ENCODE data around the gene KCNB1. TPM values are rescaled to one million over a fixed set of nuclear protein-coding genes. Genes with fewer than 3 reads are reported as not detected.

Gene KCNB1
- total and polyA plus RNA-seq, 4 donors, result under 0.01 to 3.4 (median 1.4) TPM

- H3K36me3 ChIP-seq (ENCODE audit: control insufficient read depth in 4 of 4, insufficient read depth in 3 of 4, low read depth in 1 of 4, low read length in 3 of 4), result no peaks in the 10 kb centered on the region
- H3K9ac ChIP-seq (ENCODE audit: low read depth in 1 of 2, low read length in 2 of 2), result no peak overlapping the region
- no peaks in the 10 kb centered on the region for H3K27me3 ChIP-seq (ENCODE audit: control insufficient read depth in 4 of 4, insufficient read depth in 4 of 4, low read length in 3 of 4)
- H3K4me3 ChIP-seq (ENCODE audit: low read depth in 1 of 3, low read length in 3 of 3), result no peak overlapping the region
- no peaks in the 10 kb centered on the region for H3K4me1 ChIP-seq (ENCODE audit: control insufficient read depth in 4 of 4, insufficient read depth in 4 of 4, low read length in 3 of 4)
- no peak overlapping the region for H3K27ac ChIP-seq (ENCODE audit: low read depth in 1 of 2, low read length in 2 of 2)
- no peaks in the 10 kb centered on the region for H3K9me3 ChIP-seq (ENCODE audit: control insufficient read depth in 4 of 4, low read length in 3 of 4)
- TF ChIP-seq HNF4A (conservative IDR thresholded peaks at IDR 0.05), result no peak
- TF ChIP-seq HNF4G (IDR thresholded peaks at IDR 0.05), result no peak
- TF ChIP-seq NR2F2 (IDR thresholded peaks at IDR 0.05), result no peak
- TF ChIP-seq FOXA2 (IDR thresholded peaks at IDR 0.05), result no peak
- TF ChIP-seq YY1 (IDR thresholded peaks at IDR 0.05), result no peak
- TF ChIP-seq RXRA (IDR thresholded peaks at IDR 0.05), result no peak
- TF ChIP-seq, protein P1, sequence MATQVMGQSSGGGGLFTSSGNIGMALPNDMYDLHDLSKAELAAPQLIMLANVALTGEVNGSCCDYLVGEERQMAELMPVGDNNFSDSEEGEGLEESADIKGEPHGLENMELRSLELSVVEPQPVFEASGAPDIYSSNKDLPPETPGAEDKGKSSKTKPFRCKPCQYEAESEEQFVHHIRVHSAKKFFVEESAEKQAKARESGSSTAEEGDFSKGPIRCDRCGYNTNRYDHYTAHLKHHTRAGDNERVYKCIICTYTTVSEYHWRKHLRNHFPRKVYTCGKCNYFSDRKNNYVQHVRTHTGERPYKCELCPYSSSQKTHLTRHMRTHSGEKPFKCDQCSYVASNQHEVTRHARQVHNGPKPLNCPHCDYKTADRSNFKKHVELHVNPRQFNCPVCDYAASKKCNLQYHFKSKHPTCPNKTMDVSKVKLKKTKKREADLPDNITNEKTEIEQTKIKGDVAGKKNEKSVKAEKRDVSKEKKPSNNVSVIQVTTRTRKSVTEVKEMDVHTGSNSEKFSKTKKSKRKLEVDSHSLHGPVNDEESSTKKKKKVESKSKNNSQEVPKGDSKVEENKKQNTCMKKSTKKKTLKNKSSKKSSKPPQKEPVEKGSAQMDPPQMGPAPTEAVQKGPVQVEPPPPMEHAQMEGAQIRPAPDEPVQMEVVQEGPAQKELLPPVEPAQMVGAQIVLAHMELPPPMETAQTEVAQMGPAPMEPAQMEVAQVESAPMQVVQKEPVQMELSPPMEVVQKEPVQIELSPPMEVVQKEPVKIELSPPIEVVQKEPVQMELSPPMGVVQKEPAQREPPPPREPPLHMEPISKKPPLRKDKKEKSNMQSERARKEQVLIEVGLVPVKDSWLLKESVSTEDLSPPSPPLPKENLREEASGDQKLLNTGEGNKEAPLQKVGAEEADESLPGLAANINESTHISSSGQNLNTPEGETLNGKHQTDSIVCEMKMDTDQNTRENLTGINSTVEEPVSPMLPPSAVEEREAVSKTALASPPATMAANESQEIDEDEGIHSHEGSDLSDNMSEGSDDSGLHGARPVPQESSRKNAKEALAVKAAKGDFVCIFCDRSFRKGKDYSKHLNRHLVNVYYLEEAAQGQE (IDR thresholded peaks at IDR 0.05), result no peak
- TF ChIP-seq RAD21 (IDR thresholded peaks at IDR 0.05), result no peak
- TF ChIP-seq ZBTB33 (IDR thresholded peaks at IDR 0.05), result no peak
- no peak for TF ChIP-seq GABPA (IDR thresholded peaks at IDR 0.05 in 1 of 2, conservative IDR thresholded peaks at IDR 0.05 in 1 of 2)
- TF ChIP-seq EGR1 (IDR thresholded peaks at IDR 0.05; ENCODE audit: low read depth in 2 of 2), result no peak
- TF ChIP-seq TAF1 (conservative IDR thresholded peaks at IDR 0.05), result no peak
- TF ChIP-seq, protein P2, sequence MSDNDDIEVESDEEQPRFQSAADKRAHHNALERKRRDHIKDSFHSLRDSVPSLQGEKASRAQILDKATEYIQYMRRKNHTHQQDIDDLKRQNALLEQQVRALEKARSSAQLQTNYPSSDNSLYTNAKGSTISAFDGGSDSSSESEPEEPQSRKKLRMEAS (IDR thresholded peaks at IDR 0.05), result no peak
- no peak for TF ChIP-seq JUND (IDR thresholded peaks at IDR 0.05)
- TF ChIP-seq, protein P3, sequence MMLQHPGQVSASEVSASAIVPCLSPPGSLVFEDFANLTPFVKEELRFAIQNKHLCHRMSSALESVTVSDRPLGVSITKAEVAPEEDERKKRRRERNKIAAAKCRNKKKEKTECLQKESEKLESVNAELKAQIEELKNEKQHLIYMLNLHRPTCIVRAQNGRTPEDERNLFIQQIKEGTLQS (IDR thresholded peaks at IDR 0.05), result no peak
- no peak for TF ChIP-seq FOXA1 (IDR thresholded peaks at IDR 0.05)
- TF ChIP-seq, protein P4, sequence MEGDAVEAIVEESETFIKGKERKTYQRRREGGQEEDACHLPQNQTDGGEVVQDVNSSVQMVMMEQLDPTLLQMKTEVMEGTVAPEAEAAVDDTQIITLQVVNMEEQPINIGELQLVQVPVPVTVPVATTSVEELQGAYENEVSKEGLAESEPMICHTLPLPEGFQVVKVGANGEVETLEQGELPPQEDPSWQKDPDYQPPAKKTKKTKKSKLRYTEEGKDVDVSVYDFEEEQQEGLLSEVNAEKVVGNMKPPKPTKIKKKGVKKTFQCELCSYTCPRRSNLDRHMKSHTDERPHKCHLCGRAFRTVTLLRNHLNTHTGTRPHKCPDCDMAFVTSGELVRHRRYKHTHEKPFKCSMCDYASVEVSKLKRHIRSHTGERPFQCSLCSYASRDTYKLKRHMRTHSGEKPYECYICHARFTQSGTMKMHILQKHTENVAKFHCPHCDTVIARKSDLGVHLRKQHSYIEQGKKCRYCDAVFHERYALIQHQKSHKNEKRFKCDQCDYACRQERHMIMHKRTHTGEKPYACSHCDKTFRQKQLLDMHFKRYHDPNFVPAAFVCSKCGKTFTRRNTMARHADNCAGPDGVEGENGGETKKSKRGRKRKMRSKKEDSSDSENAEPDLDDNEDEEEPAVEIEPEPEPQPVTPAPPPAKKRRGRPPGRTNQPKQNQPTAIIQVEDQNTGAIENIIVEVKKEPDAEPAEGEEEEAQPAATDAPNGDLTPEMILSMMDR (IDR thresholded peaks at IDR 0.05; ENCODE audit: low read depth, low read length, missing input control), result no peak
- TF ChIP-seq SP1 (IDR thresholded peaks at IDR 0.05), result no peak
- WGBS, result 89% methylated on average over 4 of the region's 4 CpGs
- no peak for DNase-seq (ENCODE audit: low spot score)
Observed at GRCh38 chr20:49398401-49399144, 83.9 kb downstream of the KCNB1 start.
